Activated T-cell treated with anti-CD3 and anti-CD28 coated beads, Interleukin-2, amount 50 U/mL, for 4 hours (primary cell): ENCODE measurements around the gene ZNF662. TPM values are rescaled to one million over a fixed set of nuclear protein-coding genes. Genes with fewer than 3 reads are reported as not detected.
"Not testable (repeated sequence)": the region's sequence is repeated elsewhere in the genome, so short reads cannot be mapped to it uniquely, and the experiment has no call there.

Experiments
- ATAC-seq, 2 donors: fragments of 200-7000 bp; cut with Tn5 transposase; one replicate each; pipeline ENCODE4 v1.10.0; 2021
- DNase-seq: peaks from one replicate; pipeline ENCODE4 v3.0.0-alpha.2; 2020
- H3K27me3 Mint-ChIP-seq: one replicate; pipeline ENCODE4 v1.8.0; 2021; ENCODE audit warnings: low read depth, mixed read lengths
- H3K36me3 Mint-ChIP-seq: one replicate; pipeline ENCODE4 v1.8.0; 2022; ENCODE audit warnings: mixed read lengths; ENCODE audit not compliant: insufficient read depth
- H3K4me1 Mint-ChIP-seq: one replicate; pipeline ENCODE4 v1.8.0; 2021; ENCODE audit warnings: low read depth, mixed read lengths
- H3K4me3 Mint-ChIP-seq: one replicate; pipeline ENCODE4 v1.8.0; 2021; ENCODE audit warnings: mild to moderate bottlenecking, moderate library complexity, mixed read lengths
- H3K9me3 Mint-ChIP-seq: one replicate; pipeline ENCODE4 v1.8.0; 2021; ENCODE audit warnings: mixed read lengths
- total RNA-seq, 3 donors: library from RNA; stranded (reverse); gene quantifications; one replicate each; pipeline ENCODE4 v1.2.1, GENCODE V29; 2021

ZNF662 gene
- total RNA-seq, 3 donors from 2014 or later: 0.33 to 1.4 (median 1.0) TPM

DNA sequence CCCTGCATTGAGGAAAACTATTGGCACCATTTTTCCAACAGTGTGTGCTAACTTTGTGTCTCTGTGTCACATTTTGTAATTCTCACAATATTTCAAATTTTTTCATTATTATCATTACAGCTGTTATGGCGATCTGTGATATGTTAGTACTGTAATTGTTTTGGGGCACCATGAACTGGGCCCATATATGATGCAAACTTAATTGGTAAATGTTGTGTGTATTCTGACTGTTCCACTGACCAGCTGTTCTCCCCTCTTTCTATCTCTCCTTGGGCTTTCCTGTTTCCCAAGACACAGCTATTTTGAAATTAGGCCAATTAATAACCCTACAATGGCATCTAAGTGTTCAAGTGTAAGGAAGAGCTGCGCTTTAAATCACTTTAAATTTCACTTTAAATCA, 28.1 kb upstream of the ZNF662 start:
- ATAC-seq: no peak
- Mint-ChIP-seq H3K9me3 (no peaks in the 10 kb centered on the region), H3K4me1 (peaks cover 10% of the 10 kb centered on the region)

DNA sequence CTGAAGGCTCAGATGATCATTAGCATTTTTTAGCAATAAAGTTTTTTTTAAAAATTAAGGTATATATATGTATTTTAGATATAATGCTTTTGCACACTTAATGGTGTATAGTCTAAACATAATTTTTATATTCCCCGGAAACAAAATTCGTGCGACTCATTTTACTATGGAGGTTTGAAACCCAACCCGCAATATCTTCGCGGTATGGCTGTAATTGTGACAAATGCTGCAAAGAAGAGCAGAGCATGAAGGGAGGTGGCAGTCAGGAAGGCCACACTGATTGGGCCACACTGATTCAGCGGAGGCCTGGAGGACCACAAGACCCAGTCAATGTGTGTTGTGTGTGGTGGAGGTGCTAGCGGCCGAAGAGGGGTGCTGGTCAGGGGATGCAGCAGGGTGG, 25.8 kb upstream of the ZNF662 start:
- peaks cover 10% of the 10 kb centered on the region for H3K4me1 Mint-ChIP-seq
- H3K4me3 Mint-ChIP-seq: peak overlapping the region; percentile 83
- H3K36me3 Mint-ChIP-seq: no peaks in the 10 kb centered on the region
- ATAC-seq (no peak), DNase-seq (no peak)
- H3K9me3 Mint-ChIP-seq: no peaks in the 10 kb centered on the region
- no peaks in the 10 kb centered on the region for H3K27me3 Mint-ChIP-seq

More for the DNA sequence above, 28.1 kb upstream of the ZNF662 start:
- H3K27me3 Mint-ChIP-seq: no peaks in the 10 kb centered on the region
- H3K4me3 Mint-ChIP-seq: no peak overlapping the region
- H3K36me3 Mint-ChIP-seq: no peaks in the 10 kb centered on the region
- DNase-seq: no peak

DNA sequence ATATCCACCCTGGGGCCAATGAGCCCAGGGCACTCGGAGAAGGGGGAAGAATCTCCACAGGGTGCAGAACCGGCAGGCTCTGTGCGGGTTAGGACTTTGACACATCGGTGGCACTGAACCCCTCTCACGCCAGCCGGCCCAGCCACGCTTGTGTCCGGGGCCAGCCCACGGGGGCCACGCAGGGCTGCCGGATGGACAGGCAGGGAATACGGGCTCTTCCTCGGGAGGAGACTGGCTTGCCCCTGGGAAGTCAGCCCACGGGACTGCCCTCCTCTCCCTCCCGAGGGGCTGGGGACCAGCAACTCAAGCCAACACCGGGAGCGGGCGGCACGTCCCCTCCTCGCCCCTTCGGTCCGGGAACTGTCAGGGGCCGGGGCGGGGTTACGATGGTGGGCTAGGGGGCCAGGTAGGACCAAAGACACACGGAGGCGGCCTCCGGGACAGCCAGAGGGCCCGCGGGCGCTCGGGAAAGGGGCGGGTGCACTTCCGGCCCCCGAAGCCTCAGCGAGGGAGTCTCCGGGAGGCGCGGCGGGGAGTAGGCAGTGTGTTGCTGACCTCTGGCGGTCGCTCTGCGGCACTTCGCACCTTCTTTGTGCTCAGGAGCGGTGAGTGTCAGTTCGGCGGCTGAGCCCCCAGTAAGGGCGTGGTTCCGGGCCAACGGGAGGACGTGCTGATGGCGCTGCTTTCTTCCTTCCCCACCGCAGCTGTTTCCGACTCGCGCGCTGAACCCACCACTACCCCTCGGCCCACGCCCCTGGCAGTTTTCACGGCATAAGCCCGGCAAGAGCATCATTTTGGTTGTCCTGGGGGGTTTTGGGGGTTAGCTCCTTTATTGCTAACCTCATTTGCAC, 25.1 kb upstream of the ZNF662 start:
- H3K4me3 Mint-ChIP-seq: peak overlapping the region; percentile 83
- ATAC-seq (peak; percentile 99 to 100), DNase-seq (peak; percentile 82)
- H3K9me3 Mint-ChIP-seq: no peaks in the 10 kb centered on the region
- H3K27me3 Mint-ChIP-seq: no peaks in the 10 kb centered on the region
- peaks cover 10% of the 10 kb centered on the region for H3K4me1 Mint-ChIP-seq
- H3K36me3 Mint-ChIP-seq: no peaks in the 10 kb centered on the region

DNA sequence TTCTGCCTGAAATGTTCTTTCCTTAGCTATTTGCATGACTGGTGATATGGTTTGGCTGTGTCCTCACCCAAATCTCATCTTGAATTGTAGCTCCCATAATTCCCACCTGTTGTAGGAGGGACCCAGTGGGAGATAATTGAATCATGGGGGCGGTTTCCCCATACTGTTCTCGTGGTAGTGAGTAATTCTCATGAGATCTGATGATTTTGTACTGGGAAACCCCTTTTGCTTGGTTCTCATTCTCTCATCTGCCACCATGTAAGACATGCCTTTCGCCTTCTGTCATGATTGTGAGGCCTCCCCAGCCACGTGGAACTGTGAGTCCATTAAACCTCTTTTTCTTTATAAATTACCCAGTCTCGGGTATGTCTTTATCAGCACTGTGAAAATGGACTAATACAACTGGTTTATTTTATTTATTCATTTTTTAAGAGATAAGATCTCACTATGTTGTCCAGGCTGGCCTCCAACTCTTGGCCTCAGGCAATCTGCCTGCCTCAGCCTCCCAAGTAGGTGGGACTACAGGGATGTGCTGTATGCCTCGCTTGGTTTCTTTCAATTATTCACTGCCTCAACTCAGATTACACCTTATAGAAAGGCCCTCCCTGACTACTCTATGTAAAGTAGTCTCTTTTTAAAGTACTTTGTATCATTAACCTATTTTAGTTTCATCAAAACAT, 22.6 kb upstream of the ZNF662 start:
- not testable (repeated sequence) for ATAC-seq

DNA sequence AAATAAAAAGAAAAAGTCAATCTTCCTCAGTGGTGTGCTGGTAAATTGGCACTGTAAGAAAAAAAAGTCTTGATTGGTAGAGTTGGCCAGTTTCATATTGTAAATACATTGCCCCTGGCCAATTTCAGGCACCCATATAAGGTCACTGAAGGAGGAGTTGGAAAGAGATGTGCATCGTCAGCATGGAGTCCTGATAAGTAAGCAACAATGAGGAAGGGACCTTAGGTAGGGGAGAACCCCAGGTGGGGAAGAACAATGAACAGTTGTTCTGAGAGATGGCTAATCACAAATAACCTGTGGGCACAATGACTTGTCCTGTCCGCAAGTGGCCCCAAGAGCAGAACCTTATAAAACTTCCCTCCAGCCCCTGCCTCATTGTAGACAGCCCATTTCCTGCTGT, 21.6 kb upstream of the ZNF662 start:
- ATAC-seq: no peak
- H3K36me3 Mint-ChIP-seq: no peaks in the 10 kb centered on the region
- peaks cover 12% of the 10 kb centered on the region for H3K27me3 Mint-ChIP-seq
- peaks cover 10% of the 10 kb centered on the region for H3K4me1 Mint-ChIP-seq
- no peak for DNase-seq
- H3K9me3 Mint-ChIP-seq: no peaks in the 10 kb centered on the region
- H3K4me3 Mint-ChIP-seq: no peak overlapping the region

More for the DNA sequence above, 22.6 kb upstream of the ZNF662 start:
- H3K36me3 Mint-ChIP-seq, H3K27me3 Mint-ChIP-seq, H3K9me3 Mint-ChIP-seq, H3K4me3 Mint-ChIP-seq, DNase-seq, H3K4me1 Mint-ChIP-seq: not testable (repeated sequence)

DNA sequence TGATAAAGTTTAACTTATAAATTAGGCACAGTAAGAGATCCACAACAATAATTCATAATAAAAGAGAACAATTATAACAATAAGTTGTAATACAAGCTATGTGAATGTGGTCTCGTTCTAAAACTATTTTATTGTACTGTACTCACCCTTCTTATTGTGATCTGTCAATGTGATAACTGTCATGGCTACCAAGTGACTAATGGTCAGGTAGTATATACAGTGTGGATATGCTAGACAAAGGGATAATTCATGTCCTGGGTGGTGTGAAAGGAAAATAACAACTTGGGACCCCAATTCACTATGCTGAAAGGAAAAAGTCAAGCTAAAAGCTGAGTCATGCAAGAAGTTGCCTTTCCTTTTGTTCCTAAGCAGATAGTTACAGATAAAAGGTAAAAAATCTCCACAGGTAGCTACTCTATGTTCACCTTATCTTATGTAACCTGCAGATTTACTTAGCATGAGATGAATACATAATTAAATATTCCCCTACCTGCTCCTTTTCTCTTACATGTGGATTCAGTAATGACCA, 19.6 kb upstream of the ZNF662 start:
- Mint-ChIP-seq H3K9me3 (no peaks in the 10 kb centered on the region), H3K27me3 (peaks cover 12% of the 10 kb centered on the region), H3K36me3 (no peaks in the 10 kb centered on the region), H3K4me3 (no peak overlapping the region), H3K4me1 (peaks cover 2% of the 10 kb centered on the region)
- ATAC-seq (no peak), DNase-seq (no peak)

DNA sequence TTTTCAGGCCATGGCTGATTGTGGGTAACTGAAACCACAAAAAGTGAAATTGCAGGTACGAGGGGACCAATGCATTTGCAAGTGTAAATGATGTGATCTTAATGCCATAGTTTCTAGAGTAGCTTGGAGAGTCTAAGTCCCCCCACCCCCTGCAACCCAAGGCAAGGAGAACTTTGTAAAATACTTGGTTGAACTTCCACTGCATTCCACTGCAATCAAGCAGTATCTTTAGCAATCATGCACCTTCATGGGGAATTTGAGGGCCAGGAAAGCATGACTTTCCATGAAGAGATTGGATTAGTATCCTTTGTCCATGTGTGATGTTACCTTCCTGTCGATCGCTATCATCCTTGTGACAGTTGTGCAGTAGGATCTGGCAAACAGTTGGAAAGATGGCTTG, 18.9 kb upstream of the ZNF662 start:
- H3K9me3 Mint-ChIP-seq: no peaks in the 10 kb centered on the region
- H3K36me3 Mint-ChIP-seq: no peaks in the 10 kb centered on the region
- H3K4me3 Mint-ChIP-seq: no peak overlapping the region
- H3K27me3 Mint-ChIP-seq: peaks cover 17% of the 10 kb centered on the region
- no peaks in the 10 kb centered on the region for H3K4me1 Mint-ChIP-seq
- ATAC-seq (no peak), DNase-seq (no peak)

DNA sequence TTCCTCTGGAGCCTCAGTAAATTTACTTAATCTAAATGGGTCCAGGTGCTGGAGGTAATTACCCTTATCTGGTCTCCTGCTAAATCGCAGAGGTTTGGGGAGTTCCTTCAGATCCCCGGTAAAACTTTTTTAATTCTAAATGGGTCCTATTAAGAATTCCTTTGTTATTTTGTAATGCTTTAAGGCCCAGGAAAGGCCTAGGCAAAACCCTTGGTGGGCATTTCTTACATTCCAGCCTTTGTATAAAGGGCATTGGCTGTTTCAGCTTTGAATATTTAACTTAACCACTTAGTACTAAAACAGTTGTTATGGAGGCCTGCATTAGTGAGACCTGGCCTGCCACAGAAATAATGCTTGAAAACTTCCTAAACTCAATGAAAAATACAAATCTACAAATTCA, 14.9 kb upstream of the ZNF662 start:
- Mint-ChIP-seq H3K4me3 (no peak overlapping the region), H3K9me3 (no peaks in the 10 kb centered on the region), H3K4me1 (no peaks in the 10 kb centered on the region), H3K27me3 (peaks cover 17% of the 10 kb centered on the region), H3K36me3 (no peaks in the 10 kb centered on the region)
- DNase-seq: no peak
- ATAC-seq: no peak

DNA sequence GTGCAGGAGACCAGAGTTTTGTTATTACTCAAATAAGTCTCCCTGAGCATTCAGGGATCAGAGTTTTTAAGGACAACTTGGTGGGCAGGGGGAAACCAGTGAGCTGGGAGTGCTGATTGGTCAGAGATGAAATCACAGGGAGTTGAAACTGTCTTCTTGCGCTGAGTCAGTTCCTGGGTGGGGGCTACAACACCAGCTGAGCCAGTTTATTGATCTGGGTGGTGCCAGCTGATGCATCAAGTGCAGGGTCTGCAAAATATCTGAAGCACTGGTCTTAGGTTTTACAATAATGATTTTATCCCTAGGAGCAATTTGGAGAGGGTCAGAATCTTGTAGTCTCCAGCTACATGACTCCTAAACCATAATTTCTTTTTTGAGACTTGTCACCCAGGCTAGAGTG, 13.8 kb upstream of the ZNF662 start:
- H3K4me3 Mint-ChIP-seq: no peak overlapping the region
- no peak for ATAC-seq
- H3K9me3 Mint-ChIP-seq: no peaks in the 10 kb centered on the region
- no peak for DNase-seq
- H3K4me1 Mint-ChIP-seq: no peaks in the 10 kb centered on the region
- peaks cover 15% of the 10 kb centered on the region for H3K27me3 Mint-ChIP-seq
- H3K36me3 Mint-ChIP-seq: no peaks in the 10 kb centered on the region

DNA sequence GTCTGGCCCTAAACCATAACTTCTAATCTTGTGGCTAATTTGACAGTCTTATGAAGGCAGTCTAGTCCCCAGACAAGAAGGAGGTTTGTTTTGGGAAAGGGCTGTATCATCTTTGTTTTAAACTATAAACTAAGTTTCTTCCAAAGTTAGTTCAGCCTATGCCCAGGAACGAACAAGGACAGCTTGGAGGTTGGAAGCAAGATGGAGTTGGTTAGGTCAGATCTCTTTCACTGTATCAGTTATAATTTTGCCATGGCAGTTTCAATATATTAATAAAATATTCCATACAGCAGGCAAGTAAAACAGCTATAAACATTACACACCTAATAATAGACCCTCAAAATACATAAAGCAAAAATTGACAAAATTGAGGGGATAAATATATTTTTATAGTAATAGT, 13.1 kb upstream of the ZNF662 start:
- no peak for DNase-seq
- Mint-ChIP-seq H3K4me3 (no peak overlapping the region), H3K27me3 (peaks cover 12% of the 10 kb centered on the region), H3K36me3 (no peaks in the 10 kb centered on the region), H3K4me1 (no peaks in the 10 kb centered on the region), H3K9me3 (no peaks in the 10 kb centered on the region)
- ATAC-seq: no peak

DNA sequence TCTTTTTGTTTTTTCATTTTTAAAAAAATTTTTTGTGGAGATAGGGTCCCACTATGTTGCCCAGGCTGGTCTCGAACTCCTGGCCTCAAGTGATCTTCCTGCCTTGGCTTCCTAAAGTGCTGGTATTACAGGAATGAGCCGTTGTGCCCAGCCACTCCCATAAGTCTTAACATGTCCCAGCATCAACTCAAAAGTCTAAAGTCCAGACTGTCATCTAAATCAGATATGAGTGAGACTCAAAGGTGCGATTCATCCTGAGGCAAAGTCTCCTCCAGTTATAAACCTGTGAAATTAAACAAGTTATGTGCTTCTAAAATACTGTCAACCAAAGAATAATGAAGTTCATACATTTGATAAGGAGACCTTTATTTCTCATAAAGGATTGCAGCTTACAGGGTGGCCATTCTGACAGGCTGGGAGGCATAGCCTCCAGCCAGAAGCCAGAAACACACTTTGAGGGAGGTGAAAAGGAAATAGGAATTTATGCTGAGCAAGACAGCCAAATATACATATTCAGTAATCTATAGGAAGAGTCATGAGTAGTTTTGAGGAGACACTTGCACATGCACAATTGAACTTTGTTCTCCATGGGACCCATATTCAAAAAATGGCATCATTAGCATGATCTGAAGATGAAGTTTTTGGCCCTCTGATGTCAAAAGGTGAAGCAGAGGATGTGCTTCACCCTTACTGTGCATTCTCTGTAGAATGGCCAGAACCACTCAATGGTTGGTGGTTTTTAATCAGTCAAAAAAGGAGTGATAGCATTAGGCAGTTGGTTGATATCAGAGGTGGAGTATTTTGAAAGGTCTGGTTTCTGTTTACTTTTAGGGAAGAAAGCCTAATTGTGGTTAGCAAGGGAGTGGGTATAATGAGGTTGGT, 11.0 kb upstream of the ZNF662 start:
- Mint-ChIP-seq H3K4me3 (no peak overlapping the region), H3K4me1 (no peaks in the 10 kb centered on the region), H3K36me3 (no peaks in the 10 kb centered on the region), H3K9me3 (no peaks in the 10 kb centered on the region), H3K27me3 (peaks cover 6% of the 10 kb centered on the region)
- DNase-seq: no peak
- ATAC-seq: no peak

DNA sequence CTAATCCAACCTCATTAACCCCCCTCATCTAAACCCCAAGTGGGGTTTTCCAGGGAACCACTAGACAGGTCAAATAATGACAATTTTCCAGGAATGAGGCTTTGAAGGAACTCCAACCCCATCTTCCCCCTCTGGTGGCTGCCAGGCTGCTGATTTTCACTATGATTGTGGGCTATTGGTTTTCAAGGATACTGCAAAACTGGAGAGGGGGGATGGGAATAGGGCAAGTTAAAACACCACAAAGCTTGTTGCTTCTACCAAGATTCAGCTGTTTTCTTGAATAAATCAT, 10.4 kb upstream of the ZNF662 start:
- H3K4me1 Mint-ChIP-seq: no peaks in the 10 kb centered on the region
- ATAC-seq (no peak), DNase-seq (no peak)
- no peak overlapping the region for H3K4me3 Mint-ChIP-seq
- H3K36me3 Mint-ChIP-seq: no peaks in the 10 kb centered on the region
- no peaks in the 10 kb centered on the region for H3K9me3 Mint-ChIP-seq
- H3K27me3 Mint-ChIP-seq: peaks cover 7% of the 10 kb centered on the region

DNA sequence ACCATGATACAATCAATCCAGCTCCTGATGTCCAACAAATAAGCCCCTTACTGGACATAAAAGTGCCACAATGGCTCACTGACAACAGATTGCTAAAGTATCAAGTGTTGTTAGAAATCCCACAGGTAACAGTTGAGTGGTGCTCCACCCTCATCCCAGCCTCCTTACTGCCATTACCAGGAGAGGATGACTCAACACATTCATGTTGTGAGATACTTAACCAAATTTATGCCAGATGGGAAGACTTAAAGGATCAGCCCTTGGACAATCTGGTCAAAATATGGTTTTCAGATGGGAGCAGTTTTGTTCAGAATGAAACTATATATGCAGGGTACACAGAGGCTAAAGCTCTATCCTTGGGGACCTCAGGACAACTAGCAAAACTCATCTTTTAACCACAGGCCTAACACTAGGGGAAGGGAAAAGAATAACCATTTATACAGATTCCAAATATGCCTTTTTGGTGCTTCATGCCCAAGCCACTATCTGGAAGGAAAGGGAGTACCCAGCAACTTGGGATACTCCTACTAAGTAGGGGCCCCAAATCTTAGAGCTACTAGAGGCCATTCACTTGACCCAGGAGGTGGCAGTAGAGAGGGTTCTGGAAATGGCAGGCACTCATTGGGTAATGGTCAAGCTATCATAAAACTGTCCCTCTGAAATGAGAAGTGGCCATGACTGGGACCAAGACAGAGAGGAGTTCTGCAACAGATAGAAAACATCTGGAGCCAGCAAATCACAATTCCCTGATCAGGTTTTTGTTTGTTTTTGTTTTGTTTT, 6.9 kb upstream of the ZNF662 start:
- DNase-seq: no peak
- ATAC-seq: no peak
- Mint-ChIP-seq H3K4me3 (no peak overlapping the region), H3K9me3 (peaks cover 5% of the 10 kb centered on the region), H3K4me1 (no peaks in the 10 kb centered on the region), H3K27me3 (peaks cover 3% of the 10 kb centered on the region), H3K36me3 (no peaks in the 10 kb centered on the region)
